HL-60 (cell line): ENCODE measurements around the gene ERAP2.
"Not testable (repeated sequence)": the region's sequence is repeated elsewhere in the genome, so short reads cannot be mapped to it uniquely, and the experiment has no call there.

ENCODE experiments used
- DNase-seq, 2 experiments: peaks; one replicate each; pipeline ENCODE4 v3.0.0-alpha.2; 2010 to 2020; ENCODE audit warnings: low read depth in 1 of 2, low spot score in 1 of 2
- H3K27ac ChIP-seq: fragments of 250-450 bp; sonication (Bioruptor Pico); replicated peaks from 2 replicates; pipeline ENCODE4 v1.5.1; 2020; ENCODE audit warnings: mild to moderate bottlenecking, moderate library complexity
- H3K27me3 ChIP-seq: fragments of 250-450 bp; sonication (Bioruptor Pico); 2 replicates; pipeline ENCODE4 v1.5.1; 2021; ENCODE audit warnings: mild to moderate bottlenecking, moderate library complexity; ENCODE audit not compliant: insufficient read depth, poor library complexity, severe bottlenecking
- H3K4me3 ChIP-seq: replicated peaks from 2 replicates; pipeline ENCODE4 v1.5.1; 2011; ENCODE audit warnings: mild to moderate bottlenecking, control low read depth, low read length; ENCODE audit not compliant: insufficient read depth
- CTCF ChIP-seq: IDR thresholded peaks from one replicate; pipeline ENCODE4 v1.5.1; 2011; ENCODE audit warnings: low read length, control low read depth, inconsistent platforms; ENCODE audit not compliant: insufficient read depth
- GABPA ChIP-seq: IDR thresholded peaks from 2 replicates; pipeline ENCODE4 v1.6.1; 2012; ENCODE audit warnings: low read depth
- POLR2AphosphoS5 ChIP-seq: IDR thresholded peaks from 2 replicates; pipeline ENCODE4 v1.6.1; 2012; ENCODE audit warnings: low read depth
- REST ChIP-seq: IDR thresholded peaks from 2 replicates; pipeline ENCODE4 v1.6.1; 2012; ENCODE audit warnings: low read depth; ENCODE audit not compliant: insufficient replicate concordance
- SPI1 ChIP-seq: IDR thresholded peaks from 2 replicates; pipeline ENCODE4 v1.6.1; 2012; ENCODE audit warnings: low read depth, mild to moderate bottlenecking, borderline replicate concordance

Gene ERAP2

GRCh38 chr5:96838201-96839070 is 37.9 kb upstream of the ERAP2 start:
- H3K4me3 ChIP-seq, result no peak overlapping the region
- TF ChIP-seq GABPA, result no peak
- no peak for TF ChIP-seq SPI1
- no peak for TF ChIP-seq POLR2AphosphoS5
- TF ChIP-seq CTCF, result no peak
- TF ChIP-seq REST, result no peak
- DNase-seq, result no peak
- no peak overlapping the region for H3K27ac ChIP-seq
- H3K27me3 ChIP-seq, result no peaks in the 10 kb centered on the region

- no peak overlapping the region for H3K27ac ChIP-seq
- H3K4me3 ChIP-seq, result no peak overlapping the region
- TF ChIP-seq SPI1, result no peak
- TF ChIP-seq GABPA, result no peak
- TF ChIP-seq POLR2AphosphoS5, result no peak
- TF ChIP-seq CTCF, result no peak
- TF ChIP-seq REST, result no peak
- DNase-seq, result no peak
- no peaks in the 10 kb centered on the region for H3K27me3 ChIP-seq
Observed at GRCh38 chr5:96839071-96839592, 37.2 kb upstream of the ERAP2 start.

- H3K27ac ChIP-seq, H3K27me3 ChIP-seq, H3K4me3 ChIP-seq, DNase-seq: not testable (repeated sequence)
Observed at GRCh38 chr5:96841931-96842330, 34.4 kb upstream of the ERAP2 start.

GRCh38 chr5:96843140-96843539 is 33.2 kb upstream of the ERAP2 start:
- DNase-seq, result no peak
- no peaks in the 10 kb centered on the region for H3K27me3 ChIP-seq
- H3K27ac ChIP-seq, result no peak overlapping the region
- no peak overlapping the region for H3K4me3 ChIP-seq
- TF ChIP-seq SPI1, result no peak
- TF ChIP-seq GABPA, result no peak
- TF ChIP-seq CTCF, result no peak
- no peak for TF ChIP-seq REST
- TF ChIP-seq POLR2AphosphoS5, result no peak
